ENCODE measurements around the gene INPP4B.

The INPP4B gene

GRCh38 chr4:142367418-142368180 is 478.5 kb downstream of the INPP4B start:
- no peak overlapping the region for H3K27ac ChIP-seq
- TF ChIP-seq CTCF (conservative IDR thresholded peaks at IDR 0.05), result no peak

DNA sequence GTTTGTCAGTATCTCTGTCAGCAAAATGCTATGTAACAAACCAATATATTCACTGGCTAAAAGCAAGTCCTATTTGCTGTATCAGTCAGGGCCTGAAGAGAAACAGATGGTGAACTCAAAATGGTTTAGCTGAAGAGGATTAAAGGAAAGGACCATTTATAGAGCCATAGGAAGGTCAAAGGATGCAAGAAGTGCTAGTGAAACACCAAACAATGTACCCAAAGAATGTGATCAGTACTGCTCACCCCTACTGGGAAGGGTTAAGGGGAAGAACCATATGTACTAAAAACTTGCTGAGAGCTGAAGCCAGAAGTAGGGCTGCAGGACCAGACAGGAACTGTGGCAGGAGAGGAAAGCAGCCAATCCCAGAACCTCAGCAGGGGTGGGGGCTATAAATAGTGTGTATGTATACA is 479.3 kb downstream of the INPP4B start:
- TF ChIP-seq CTCF (conservative IDR thresholded peaks at IDR 0.05), result no peak
- H3K27ac ChIP-seq, result no peak overlapping the region

DNA sequence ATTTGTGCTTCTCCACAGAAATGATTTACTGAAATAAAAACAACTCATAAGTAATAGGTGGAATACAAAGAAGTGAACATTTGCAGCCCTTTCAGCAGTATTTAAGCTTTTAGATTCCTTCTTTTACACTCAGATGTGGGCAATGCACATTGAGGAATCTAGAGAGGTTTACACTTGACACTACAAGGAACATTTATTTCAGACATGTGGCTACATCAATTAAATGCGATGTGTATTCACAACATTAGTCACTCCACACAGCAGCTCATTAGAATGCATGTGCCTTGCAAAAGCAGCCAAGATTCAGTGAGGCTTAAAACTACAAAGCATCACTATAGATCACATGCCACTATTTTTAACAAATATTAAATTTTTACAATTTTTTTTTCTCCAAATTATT is 480.7 kb downstream of the INPP4B start:
- no peak overlapping the region for H3K27ac ChIP-seq
- TF ChIP-seq CTCF (conservative IDR thresholded peaks at IDR 0.05), result no peak

- no peak for TF ChIP-seq CTCF (conservative IDR thresholded peaks at IDR 0.05)
- no peak overlapping the region for H3K27ac ChIP-seq
These were observed 482.4 kb downstream of the INPP4B start for GRCh38 chr4:142363686-142364085.

GRCh38 chr4:142361981-142362380 is 484.1 kb downstream of the INPP4B start:
- no peak overlapping the region for H3K27ac ChIP-seq
- no peak for TF ChIP-seq CTCF (conservative IDR thresholded peaks at IDR 0.05)

- H3K27ac ChIP-seq, result no peak overlapping the region
- TF ChIP-seq CTCF (conservative IDR thresholded peaks at IDR 0.05), result no peak
These were observed 485.4 kb downstream of the INPP4B start for GRCh38 chr4:142360657-142361056.

- H3K27ac ChIP-seq, result no peak overlapping the region
- no peak for TF ChIP-seq CTCF (conservative IDR thresholded peaks at IDR 0.05)
These were observed 487.4 kb downstream of the INPP4B start for GRCh38 chr4:142358656-142359055.
